ENCODE results near the gene SLC46A2. TPM values are rescaled to one million over a fixed set of nuclear protein-coding genes. Genes with fewer than 3 reads are reported as not detected.

SLC46A2 gene
- total RNA-seq, 1 donor from 2014 or later: not detected

DNA sequence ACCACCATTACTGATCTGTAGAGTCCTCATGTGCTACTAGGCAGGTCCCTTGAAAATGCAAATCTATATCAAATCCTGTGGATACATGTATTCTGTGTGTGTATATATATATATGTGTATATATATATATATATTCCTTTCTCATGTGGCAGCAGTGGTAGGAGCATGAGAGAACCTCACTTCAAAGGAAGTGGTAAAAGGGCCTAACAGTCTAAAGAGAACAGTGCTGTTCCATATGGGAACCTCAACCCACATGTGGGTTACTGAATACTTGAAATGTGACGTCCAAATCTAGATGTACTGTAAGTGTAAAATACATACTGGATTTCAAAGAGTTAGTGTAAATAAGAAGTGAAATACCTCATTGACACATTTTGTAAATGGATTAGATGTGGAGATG is 5.4 kb downstream of the SLC46A2 start:
- no peak for DNase-seq

- DNase-seq: no peak
Observed at GRCh38 chr9:112884721-112885120, 6.0 kb downstream of the SLC46A2 start.

DNA sequence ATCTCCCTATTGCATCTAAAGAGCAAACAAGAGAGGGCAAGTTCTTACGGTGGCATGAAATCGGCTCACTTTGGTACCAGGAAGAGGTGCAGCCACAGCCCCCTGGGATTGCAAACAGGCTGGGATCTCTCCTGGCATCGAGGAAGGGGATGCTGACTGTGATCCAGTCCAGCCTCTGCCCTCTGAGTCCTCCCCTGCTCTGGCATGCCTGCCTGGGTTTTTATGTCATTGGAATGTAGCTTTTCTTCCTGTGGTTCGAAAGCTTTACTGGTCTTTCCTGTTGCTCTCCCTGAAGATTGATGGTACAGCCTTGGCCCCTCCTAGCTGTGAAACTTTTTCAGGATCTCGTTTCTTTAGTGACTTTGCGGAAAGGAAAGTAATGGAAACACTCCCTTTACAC is 6.6 kb downstream of the SLC46A2 start:
- no peak for DNase-seq

- DNase-seq: no peak
Observed at GRCh38 chr9:112881331-112881730, 9.3 kb downstream of the SLC46A2 start.

- DNase-seq: no peak
Observed at GRCh38 chr9:112880650-112881049, 10.0 kb downstream of the SLC46A2 start.

DNA sequence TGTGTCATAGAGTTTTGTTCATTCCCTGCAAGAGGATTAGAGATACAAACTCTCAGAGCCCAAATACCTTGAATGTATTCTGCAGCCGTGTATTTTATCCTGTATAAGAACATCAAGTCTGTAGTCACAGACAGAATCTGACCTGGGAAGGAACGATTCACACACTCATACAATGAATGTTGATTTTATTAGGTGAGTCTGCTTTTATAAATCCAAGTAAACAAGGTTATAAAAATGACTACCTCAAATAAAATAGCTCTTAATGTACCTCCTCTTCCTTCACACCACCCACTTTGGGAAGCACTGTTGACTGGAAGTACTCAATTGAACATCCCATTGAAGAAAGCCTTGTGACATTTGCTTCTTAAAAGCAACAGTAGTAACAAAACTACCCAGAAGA is 11.9 kb downstream of the SLC46A2 start:
- DNase-seq: no peak

- no peak for DNase-seq
Observed at GRCh38 chr9:112873773-112874405, 16.8 kb downstream of the SLC46A2 start.

GRCh38 chr9:112872019-112872418 is 18.7 kb downstream of the SLC46A2 start:
- no peak for DNase-seq

- DNase-seq: no peak
Observed at GRCh38 chr9:112870556-112870955, 20.1 kb downstream of the SLC46A2 start.

DNA sequence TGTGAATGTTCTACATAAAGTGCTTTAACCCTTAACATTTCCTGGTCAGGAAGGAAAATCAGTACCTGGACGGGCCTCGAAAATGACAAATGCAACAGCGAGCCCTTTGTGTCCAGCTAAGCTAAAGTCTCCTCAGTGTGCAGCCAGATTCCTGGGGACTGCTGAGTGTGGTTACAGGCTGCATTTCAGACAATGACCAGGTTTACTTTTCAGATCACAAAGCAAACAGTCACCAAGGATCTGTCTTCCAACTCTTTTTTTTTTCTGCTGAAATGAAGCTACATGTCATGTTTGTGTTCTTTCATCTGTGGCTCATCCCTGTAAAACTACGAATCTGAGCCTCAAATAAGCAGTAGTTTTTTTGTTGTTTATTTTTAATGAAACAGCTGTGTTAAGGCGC is 20.8 kb downstream of the SLC46A2 start:
- no peak for DNase-seq

DNA sequence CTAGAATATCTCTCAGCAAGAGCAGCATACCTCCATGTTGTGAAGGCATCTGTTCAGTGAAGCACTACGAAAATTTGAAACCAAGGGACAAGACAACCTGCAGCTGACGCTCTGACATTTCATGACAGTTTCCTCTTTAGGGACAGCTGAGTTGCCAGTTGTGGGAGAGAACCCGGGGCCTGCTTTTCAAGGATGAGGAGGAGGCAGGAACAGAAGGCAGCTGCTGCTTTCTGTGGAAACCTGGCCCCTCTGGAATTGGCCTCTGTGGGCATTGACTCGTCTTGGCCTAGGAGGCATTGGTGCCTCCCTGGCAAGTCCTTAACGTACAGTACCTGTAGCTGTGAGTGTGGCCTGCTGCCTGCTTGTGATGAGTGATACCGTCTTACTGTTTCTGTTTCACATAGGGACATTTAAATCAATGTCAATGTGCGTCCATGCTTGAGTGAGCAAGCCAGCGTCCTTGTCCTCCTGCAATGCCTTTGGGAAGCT is 21.6 kb downstream of the SLC46A2 start:
- no peak for DNase-seq

DNA sequence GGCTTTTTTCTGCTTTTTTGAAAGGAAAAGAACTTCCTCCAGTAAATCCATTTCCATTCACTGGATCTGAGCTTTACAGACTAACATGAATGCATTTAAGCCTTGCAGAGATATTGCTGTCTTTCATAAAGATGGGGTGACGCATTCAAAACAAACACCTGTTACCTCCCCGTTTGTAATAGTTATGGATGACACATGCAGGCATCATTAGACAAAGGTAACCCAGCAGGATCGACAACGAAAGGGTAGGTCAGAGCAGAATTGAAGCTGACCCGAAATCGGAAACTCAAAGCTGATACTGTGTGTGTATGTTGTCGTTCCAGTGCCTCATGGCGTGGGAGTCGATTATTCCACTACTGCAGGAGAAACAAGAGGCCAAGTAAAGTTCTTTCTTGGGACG is 22.2 kb downstream of the SLC46A2 start:
- DNase-seq: no peak

DNA sequence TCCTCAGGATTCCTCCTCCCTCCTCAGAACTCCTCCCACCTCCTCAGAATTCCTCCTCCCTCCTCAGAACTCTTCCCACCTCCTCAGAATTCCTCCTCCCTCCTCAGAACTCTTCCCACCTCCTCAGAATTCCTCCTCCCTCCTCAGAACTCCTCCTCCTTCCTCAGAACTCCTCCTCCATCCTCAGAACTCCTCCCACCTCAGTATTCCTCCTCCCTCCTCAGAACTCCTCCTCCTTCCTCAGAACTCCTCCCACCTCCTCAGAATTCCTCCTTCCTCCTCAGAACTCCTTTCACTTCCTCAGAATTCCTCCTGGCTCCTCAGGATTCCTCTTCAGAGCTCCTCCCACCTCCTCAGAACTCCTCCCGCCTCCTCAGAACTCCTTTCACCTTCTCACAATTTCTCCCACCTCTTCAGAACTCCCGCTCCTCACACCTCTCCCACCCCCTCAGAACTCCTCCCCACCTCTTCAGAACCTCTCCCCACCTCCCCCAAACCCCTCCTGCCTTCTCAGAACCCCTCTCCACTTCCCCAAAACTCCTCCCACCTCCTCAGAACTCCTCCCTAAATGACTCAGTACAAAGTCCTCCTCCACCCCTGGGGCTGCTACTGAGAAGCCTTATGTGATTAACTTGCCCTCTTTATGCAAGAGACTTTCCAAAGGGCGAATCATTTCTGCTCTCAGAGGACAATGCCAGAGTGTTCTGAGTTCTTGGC is 23.2 kb downstream of the SLC46A2 start:
- no peak for DNase-seq

- DNase-seq: no peak
Observed at GRCh38 chr9:112866662-112867274, 23.9 kb downstream of the SLC46A2 start.

DNA sequence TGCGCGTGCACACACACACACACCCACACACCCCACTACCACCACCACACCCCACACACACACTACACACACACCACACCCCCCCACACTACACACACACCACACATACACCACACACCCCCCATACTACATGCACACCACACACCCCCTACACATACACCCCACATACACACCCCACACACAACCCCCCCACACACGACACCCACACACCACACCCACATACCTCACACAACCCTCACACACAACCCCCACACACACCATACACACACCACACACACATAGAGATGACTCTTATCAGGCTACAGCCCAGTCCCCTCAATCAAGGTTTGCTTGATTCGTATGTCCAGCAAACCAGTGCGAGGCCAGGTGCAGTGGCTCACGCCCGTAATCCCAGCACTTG is 25.7 kb downstream of the SLC46A2 start:
- no peak for DNase-seq

- DNase-seq: no peak
Observed at GRCh38 chr9:112864403-112864802, 26.3 kb downstream of the SLC46A2 start.

GRCh38 chr9:112863746-112864145 is 26.9 kb downstream of the SLC46A2 start:
- DNase-seq: no peak

DNA sequence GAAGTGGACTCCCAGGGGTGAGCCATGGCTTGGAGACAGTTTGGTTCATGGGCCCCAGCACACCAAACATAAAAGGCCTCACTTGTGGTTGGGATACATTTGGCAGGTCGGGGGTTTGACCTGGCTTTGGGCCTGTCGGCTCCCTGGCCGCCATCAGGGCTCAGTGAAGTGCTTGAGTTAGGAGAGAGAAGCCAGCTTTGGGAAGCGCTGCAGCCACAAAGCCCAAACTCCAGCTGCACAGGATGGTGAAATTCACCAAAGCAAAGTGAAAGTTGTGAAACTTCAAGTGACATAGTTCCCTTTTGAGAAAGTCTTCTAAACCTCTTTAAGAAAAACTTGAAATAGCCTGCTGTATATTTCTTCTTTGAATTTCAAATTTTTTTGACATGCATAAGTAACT is 27.5 kb downstream of the SLC46A2 start:
- no peak for DNase-seq

DNA sequence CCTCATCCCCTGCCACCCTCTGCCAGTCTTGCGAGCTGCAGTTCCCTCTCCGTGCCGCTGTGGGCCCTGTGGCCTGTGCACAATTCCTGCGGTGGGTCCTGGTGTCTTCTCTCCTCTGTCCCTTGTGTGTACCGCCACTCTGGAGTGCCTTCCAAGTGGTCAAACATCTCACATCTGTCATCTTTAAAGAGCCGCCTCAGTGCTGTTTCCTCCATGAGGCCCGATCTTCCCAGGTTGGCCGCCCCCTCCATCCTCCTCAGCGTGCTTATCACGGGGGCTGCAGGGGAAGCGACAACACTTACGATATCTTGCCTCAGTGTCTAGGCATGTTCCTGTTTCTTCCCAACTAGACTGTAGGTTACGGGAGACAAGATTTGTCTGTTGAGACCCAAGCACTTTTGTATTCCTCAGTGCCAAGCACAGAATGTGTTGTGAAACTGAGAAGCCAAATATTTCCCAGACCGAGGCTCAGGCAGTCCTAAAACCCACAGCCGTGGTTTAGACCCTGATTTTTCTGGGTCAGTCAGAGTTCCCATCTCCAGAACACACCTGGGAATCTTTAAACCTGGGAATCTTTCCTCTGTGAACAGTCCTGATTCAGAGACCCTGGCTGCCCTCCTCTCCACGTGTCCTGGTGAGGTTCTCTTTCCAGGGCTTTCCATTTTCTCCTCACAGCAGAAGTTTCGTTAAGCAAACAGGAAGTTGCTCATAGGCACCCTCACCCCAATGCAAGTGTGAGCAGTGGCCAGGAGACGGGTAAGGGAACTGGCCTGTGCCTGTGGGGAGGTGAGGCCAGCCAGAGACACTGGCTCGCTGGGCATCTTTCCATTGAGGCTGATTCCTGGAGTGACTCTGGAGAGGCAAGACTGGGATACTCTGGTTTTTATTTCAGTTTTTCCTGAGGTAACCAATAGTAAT is 28.8 kb downstream of the SLC46A2 start:
- DNase-seq: no peak

DNA sequence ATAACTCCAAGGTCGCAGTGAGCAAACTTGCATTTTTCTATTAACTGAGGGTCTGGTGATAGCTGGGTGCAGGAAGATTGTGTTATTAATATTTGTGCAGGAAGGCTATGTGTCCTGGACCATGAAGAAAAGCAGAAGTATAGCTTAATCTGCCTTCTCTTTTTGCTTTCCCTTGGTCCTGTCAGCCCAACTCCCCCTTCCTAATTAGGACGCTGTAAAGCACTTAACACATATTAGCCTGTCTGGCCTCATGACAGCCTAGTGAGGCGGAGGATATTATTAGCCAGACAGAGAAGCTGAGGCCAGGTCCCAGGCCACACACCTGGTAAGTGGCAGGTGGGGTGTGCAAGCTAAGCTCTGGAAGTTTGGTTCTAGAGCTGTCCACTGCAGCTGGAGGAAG is 29.5 kb downstream of the SLC46A2 start:
- DNase-seq: no peak

DNA sequence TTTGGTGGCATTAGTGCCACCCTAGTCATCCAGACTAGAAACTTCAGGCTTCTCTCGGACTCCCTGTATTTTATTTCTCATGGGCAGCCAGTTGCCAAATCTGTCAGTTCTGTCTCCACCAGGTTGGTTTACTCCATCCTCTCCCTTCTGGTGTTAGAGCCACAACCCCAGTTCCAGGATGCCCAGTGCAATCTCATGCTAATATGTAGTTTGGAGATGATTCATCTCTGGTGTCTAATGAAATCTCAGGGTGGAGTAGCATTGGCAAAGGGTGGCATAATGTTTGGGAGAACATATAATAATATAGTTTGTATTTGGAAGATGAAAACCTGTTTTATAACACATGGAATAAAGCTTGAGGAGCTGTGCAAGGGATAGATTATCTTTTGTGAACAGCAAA is 30.2 kb downstream of the SLC46A2 start:
- DNase-seq: no peak

- no peak for DNase-seq
Observed at GRCh38 chr9:112858625-112859147, 32.0 kb downstream of the SLC46A2 start.
